ENCODE results near the gene LDAH.
"Not testable (repeated sequence)": the region's sequence is repeated elsewhere in the genome, so short reads cannot be mapped to it uniquely, and the experiment has no call there.

LDAH gene

GRCh38 chr2:20815216-20815615 is 7.7 kb downstream of the LDAH start:
- Mint-ChIP-seq H3K4me1 (peaks cover 12% of the 10 kb centered on the region), H3K27me3 (no peaks in the 10 kb centered on the region), H3K9me3 (no peaks in the 10 kb centered on the region), H3K4me3 (no peak overlapping the region), H3K36me3 (peaks cover 7% of the 10 kb centered on the region), H3K27ac (no peak overlapping the region)
- DNase-seq: no peak
- CTCF ChIA-PET: no interaction called here

GRCh38 chr2:20812779-20813178 is 10.1 kb downstream of the LDAH start:
- no peak for DNase-seq
- H3K27ac Mint-ChIP-seq: no peak overlapping the region
- H3K27me3 Mint-ChIP-seq: no peaks in the 10 kb centered on the region
- H3K9me3 Mint-ChIP-seq: no peaks in the 10 kb centered on the region
- peaks cover 4% of the 10 kb centered on the region for H3K36me3 Mint-ChIP-seq
- CTCF ChIA-PET: no interaction called here
- no peak overlapping the region for H3K4me3 Mint-ChIP-seq
- no peaks in the 10 kb centered on the region for H3K4me1 Mint-ChIP-seq

- H3K36me3 Mint-ChIP-seq: no peaks in the 10 kb centered on the region
- DNase-seq: no peak
- H3K27ac Mint-ChIP-seq: no peak overlapping the region
- no peaks in the 10 kb centered on the region for H3K4me1 Mint-ChIP-seq
- no peak overlapping the region for H3K4me3 Mint-ChIP-seq
- H3K9me3 Mint-ChIP-seq: no peaks in the 10 kb centered on the region
- CTCF ChIA-PET: no interaction called here
- H3K27me3 Mint-ChIP-seq: no peaks in the 10 kb centered on the region
These were observed 16.6 kb downstream of the LDAH start for GRCh38 chr2:20806286-20806685.

GRCh38 chr2:20803974-20804373 is 18.9 kb downstream of the LDAH start:
- no peak overlapping the region for H3K4me3 Mint-ChIP-seq
- no peaks in the 10 kb centered on the region for H3K9me3 Mint-ChIP-seq
- H3K36me3 Mint-ChIP-seq: peaks cover 10% of the 10 kb centered on the region
- H3K4me1 Mint-ChIP-seq: no peaks in the 10 kb centered on the region
- H3K27me3 Mint-ChIP-seq: no peaks in the 10 kb centered on the region
- no peak for DNase-seq
- CTCF ChIA-PET: no interaction called here
- H3K27ac Mint-ChIP-seq: no peak overlapping the region

- no peak overlapping the region for H3K27ac Mint-ChIP-seq
- no peaks in the 10 kb centered on the region for H3K9me3 Mint-ChIP-seq
- DNase-seq: no peak
- no peaks in the 10 kb centered on the region for H3K4me1 Mint-ChIP-seq
- peaks cover 10% of the 10 kb centered on the region for H3K36me3 Mint-ChIP-seq
- H3K27me3 Mint-ChIP-seq: no peaks in the 10 kb centered on the region
- H3K4me3 Mint-ChIP-seq: no peak overlapping the region
- CTCF ChIA-PET: no interaction called here
These were observed 19.6 kb downstream of the LDAH start for GRCh38 chr2:20803226-20803682.

GRCh38 chr2:20797096-20797495 is 25.8 kb downstream of the LDAH start:
- DNase-seq: no peak
- H3K9me3 Mint-ChIP-seq: peaks cover 7% of the 10 kb centered on the region
- H3K4me3 Mint-ChIP-seq: no peak overlapping the region
- H3K27me3 Mint-ChIP-seq: no peaks in the 10 kb centered on the region
- H3K36me3 Mint-ChIP-seq: peaks cover 50% of the 10 kb centered on the region
- H3K27ac Mint-ChIP-seq: no peak overlapping the region
- CTCF ChIA-PET: no interaction called here
- H3K4me1 Mint-ChIP-seq: no peaks in the 10 kb centered on the region

GRCh38 chr2:20796374-20796791 is 26.5 kb downstream of the LDAH start:
- no peak overlapping the region for H3K27ac Mint-ChIP-seq

GRCh38 chr2:20793944-20794343 is 29.0 kb downstream of the LDAH start:
- DNase-seq, H3K4me1 Mint-ChIP-seq, H3K9me3 Mint-ChIP-seq, H3K27me3 Mint-ChIP-seq, H3K4me3 Mint-ChIP-seq, CTCF ChIA-PET, H3K27ac Mint-ChIP-seq: not testable (repeated sequence)
- H3K36me3 Mint-ChIP-seq: peaks cover 57% of the 10 kb centered on the region

More at GRCh38 chr2:20796374-20796791, 26.5 kb downstream of the LDAH start:
- DNase-seq: no peak
- Mint-ChIP-seq H3K4me1 (no peaks in the 10 kb centered on the region), H3K9me3 (peaks cover 7% of the 10 kb centered on the region), H3K4me3 (no peak overlapping the region), H3K36me3 (peaks cover 50% of the 10 kb centered on the region), H3K27me3 (no peaks in the 10 kb centered on the region)
- CTCF ChIA-PET: no interaction called here

- Mint-ChIP-seq H3K4me3 (no peak overlapping the region), H3K9me3 (no peaks in the 10 kb centered on the region), H3K27me3 (no peaks in the 10 kb centered on the region), H3K4me1 (no peaks in the 10 kb centered on the region), H3K36me3 (peaks cover 12% of the 10 kb centered on the region), H3K27ac (no peak overlapping the region)
- peak; percentile 22 for DNase-seq
- CTCF ChIA-PET: interaction anchor here (0.8 to 3.7 kb wide), 12 partner anchors 8 to 188 kb away, joined by 3 to 47 read pairs (median 4); no protein-coding TSS in a partner anchor
These were observed 41.1 kb downstream of the LDAH start for GRCh38 chr2:20781656-20782265.

- CTCF ChIA-PET: interaction anchor here (1.3 kb wide), 1 partner anchor 13 kb away, joined by 3 read pairs; no protein-coding TSS in a partner anchor
- no peak for DNase-seq
- Mint-ChIP-seq H3K27ac (no peak overlapping the region), H3K4me3 (no peak overlapping the region), H3K4me1 (no peaks in the 10 kb centered on the region), H3K36me3 (peaks cover 28% of the 10 kb centered on the region), H3K9me3 (peaks cover 3% of the 10 kb centered on the region), H3K27me3 (no peaks in the 10 kb centered on the region)
These were observed 51.6 kb downstream of the LDAH start for GRCh38 chr2:20771299-20771698.

GRCh38 chr2:20766798-20767644 is 55.9 kb downstream of the LDAH start:
- Mint-ChIP-seq H3K9me3 (peaks cover 3% of the 10 kb centered on the region), H3K4me3 (no peak overlapping the region), H3K27ac (no peak overlapping the region), H3K36me3 (peaks cover 32% of the 10 kb centered on the region), H3K27me3 (no peaks in the 10 kb centered on the region), H3K4me1 (no peaks in the 10 kb centered on the region)
- DNase-seq: no peak
- CTCF ChIA-PET: no interaction called here

- Mint-ChIP-seq H3K9me3 (peaks cover 3% of the 10 kb centered on the region), H3K27ac (no peak overlapping the region), H3K36me3 (peaks cover 35% of the 10 kb centered on the region), H3K27me3 (no peaks in the 10 kb centered on the region), H3K4me3 (no peak overlapping the region), H3K4me1 (no peaks in the 10 kb centered on the region)
- CTCF ChIA-PET: no interaction called here
- DNase-seq: no peak
These were observed 56.7 kb downstream of the LDAH start for GRCh38 chr2:20766213-20766612.

- Mint-ChIP-seq H3K4me1 (no peaks in the 10 kb centered on the region), H3K9me3 (peaks cover 6% of the 10 kb centered on the region), H3K4me3 (no peak overlapping the region), H3K27ac (no peak overlapping the region), H3K27me3 (no peaks in the 10 kb centered on the region), H3K36me3 (peaks cover 33% of the 10 kb centered on the region)
- DNase-seq: no peak
- CTCF ChIA-PET: no interaction called here
These were observed 59.8 kb downstream of the LDAH start for GRCh38 chr2:20762945-20763683.

- Mint-ChIP-seq H3K27me3 (no peaks in the 10 kb centered on the region), H3K27ac (no peak overlapping the region), H3K9me3 (peaks cover 6% of the 10 kb centered on the region), H3K36me3 (peaks cover 19% of the 10 kb centered on the region), H3K4me1 (no peaks in the 10 kb centered on the region), H3K4me3 (no peak overlapping the region)
- no peak for DNase-seq
- CTCF ChIA-PET: interaction anchor here (0.6 to 1.5 kb wide), 3 partner anchors 12 to 204 kb away, joined by 3 read pairs; no protein-coding TSS in a partner anchor
These were observed 63.4 kb downstream of the LDAH start for GRCh38 chr2:20759487-20759886.
